GM19324 (cell line): ENCODE results near the gene PLA2G1B.

Experiments
- ATAC-seq: cut with Tn5 transposase; IDR thresholded peaks from one replicate; pipeline ENCODE4 v1.9.1; 2021; ENCODE audit warnings: mild to moderate bottlenecking, moderate library complexity; ENCODE audit not compliant: unreplicated experiment, low FRiP score

PLA2G1B gene

DNA sequence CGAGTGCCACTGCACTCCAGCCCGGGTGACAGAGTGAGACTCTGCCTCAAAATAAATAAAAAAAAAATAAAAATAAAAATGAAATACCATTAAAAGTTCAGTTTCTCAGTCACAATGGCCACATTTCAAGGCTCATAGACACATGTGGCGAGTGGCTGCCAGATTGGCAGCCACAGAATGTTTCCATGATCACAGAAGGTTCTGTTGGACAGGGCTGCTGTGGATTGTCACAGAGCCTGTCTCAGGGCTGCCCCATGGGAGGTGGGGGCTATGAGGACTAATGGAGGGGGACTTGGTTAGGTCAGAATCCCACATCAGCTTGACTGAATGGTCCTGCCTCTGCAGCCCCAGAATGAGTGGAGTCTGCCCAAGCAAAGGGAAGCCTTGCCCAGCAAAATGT, 3.8 kb upstream of the PLA2G1B start:
- no peak for ATAC-seq

DNA sequence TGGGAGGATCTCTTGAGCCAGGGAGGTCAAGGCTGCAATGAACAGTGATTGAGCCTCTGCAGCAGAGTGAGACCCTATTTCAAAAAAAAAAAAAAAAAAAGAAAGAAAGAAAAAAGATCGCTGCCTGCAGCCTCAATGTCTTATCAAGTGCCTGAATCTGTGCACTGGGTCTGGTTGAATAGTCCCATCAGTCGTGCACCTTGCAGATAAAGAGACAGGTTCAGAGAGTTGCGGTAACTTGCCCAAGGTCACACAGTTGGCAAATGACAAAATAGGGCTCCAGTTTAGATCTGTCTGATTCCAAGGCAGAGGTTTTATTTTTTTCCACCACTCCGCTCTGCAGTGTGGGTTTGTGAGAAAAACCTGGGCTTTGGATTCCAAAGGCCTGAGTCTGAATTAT, 649 bp upstream of the PLA2G1B start:
- no peak for ATAC-seq

DNA sequence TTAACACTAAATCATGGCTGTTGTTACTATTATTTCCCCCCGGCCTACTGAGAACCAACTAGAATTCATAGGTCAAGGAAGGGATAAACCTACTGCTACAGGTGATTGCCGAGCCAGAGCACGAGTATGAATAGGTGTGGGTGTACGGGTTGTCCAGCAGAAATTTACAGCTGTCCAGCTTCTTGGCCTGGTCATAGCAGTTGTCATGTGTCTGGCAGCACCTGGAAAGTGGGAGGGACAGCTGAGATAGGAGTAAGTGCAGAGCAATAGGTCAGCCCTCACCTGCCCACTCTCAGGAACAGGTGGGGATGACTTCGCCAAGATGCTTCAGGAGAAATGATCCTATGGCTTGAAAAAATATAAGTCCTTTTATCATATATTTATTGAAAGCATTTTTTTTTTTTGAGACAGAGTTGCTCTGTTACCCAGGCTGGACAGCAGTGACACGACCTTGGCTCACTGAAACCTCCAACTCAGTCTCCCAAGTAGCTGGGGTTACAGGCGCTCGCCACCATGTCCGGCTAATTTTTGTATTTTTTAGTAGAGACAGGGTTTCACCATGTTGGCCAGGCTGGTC, 2.6 kb downstream of the PLA2G1B start:
- ATAC-seq, result no peak

DNA sequence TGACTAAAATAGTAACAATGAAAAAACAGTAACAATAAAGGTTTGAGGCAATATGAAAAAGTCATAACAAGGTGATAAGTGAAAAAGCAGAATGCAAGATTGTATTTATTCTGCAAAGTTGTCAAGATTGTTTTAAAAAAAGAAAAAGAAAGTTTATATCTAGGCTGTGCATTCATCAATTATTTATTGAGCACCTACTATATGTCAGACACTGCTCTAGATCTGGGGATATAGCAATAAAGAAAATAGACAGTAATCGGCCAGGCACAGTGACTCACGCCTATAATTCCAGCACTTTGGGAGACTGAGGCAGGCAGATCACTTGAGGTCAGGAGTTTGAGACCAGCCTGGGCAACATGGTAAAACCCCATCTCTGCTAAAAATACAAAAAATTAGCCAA, 3.8 kb downstream of the PLA2G1B start:
- ATAC-seq, result no peak

GRCh38 chr12:120321382-120322202, 6.0 kb downstream of the PLA2G1B start:
- no peak for ATAC-seq

DNA sequence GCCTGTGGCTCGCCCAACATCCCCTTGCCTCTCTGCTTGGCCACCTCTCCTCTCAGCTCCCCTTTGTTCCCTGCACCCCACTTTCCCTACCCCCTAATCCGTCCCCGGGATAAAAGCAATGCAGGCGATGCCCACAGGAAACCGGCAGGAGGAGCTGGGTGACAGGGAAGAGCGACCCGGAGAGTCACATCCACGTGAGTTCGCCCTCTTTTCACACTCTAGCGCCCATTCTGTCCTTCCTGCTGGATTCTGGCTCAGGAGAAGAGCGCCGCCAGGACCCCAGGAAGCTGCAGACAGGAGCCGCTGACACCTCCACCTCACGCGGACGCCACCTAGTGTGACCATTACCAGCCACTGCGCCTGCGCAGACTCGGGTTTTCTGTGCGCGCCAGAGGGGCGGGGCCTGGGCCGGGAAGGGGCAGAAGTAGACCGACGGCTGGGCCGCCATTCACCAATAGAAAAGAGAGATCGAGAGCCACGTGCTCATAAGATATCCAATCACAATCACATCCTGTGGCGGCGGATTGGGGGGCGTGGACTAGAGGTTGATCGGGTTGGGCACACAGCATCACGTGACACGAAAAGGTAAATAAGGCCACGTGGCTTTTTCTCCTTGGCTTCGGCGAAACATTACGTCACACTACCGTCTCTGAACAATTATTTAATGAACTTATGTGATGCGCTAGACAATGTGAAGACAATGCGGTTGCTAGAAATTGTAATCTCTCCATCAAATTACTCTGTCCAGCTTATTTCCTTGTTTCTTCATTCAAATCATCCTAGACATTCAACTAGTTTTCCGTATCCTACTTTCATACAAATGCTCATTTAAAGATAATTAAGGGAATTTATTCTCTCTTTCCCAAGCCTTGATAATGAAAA, 10.1 kb downstream of the PLA2G1B start:
- ATAC-seq, result peak; percentile 100

GRCh38 chr12:120316798-120317223, 10.8 kb downstream of the PLA2G1B start:
- no peak for ATAC-seq

DNA sequence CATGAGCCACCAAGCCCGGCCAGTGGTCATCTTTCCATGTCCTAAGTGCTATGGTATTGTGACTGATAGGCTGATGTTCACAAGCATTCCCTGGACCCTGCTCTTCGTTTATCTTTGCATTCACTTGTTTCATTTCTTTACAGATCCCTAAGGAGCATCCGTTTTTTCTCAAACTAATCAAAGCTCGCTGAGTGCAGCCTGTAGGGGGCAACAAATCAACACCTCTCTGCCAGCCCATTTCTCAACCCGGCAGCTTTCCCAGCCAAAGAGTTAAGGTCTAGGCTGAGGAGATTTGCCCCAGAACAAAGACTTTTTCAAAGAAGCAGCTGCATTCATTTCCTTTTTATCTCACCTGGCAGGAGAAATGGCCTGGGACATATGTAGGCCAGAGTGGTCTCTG, 13.4 kb downstream of the PLA2G1B start:
- no peak for ATAC-seq

DNA sequence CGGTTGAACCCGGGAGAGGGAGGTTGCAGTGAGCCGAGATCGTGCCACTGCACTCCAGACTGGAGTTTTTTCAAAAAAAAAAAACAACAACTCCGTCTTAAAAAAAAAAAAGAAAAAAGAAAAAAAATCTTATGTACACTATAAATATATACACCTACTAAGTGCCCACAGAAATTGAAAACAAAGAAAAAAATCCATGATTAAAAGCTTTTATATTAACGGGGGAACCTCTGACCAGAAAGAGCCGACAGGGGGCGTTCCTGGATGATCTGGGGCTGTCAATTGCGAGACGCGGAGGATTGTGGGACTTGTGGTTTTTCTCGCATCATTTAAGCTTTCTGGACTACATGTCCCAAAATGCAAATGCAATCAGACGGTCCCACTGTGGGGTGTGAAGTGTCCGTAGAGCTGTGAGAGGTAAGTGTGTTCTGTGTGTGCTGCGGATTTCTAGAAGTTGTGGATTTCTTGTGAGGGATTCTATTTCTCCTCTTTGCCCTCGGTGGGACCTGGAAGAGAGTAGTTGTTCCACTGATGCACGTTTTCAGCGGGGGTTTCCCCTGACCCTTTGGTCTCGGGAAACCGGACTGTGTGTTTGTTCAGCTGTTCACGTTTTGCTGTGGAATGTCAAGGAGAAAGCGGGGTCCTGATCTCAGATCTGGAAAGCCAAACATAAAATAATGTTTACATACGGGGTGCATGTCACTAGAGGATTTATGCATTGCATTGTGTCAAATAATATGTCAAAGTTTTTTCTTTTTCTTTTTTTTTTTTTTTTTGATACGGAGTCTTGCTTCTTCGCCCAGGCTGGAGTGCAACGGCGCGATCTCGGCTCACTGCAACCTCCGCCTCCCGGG, 25.4 kb downstream of the PLA2G1B start, which contains the start of gene SIRT4:
Gene SIRT4 (plus strand): TSS at position 360 of the 854 bp plus-strand sequence. CDS start 1,241 bp downstream, outside the sequence.
- peak; percentile 97 for ATAC-seq

- ATAC-seq, result peak; percentile 35
Measured at GRCh38 chr12:120292661-120293531, 34.7 kb downstream of the PLA2G1B start, which contains the start of gene RNU4-1. Gene RNU4-1, minus strand, starts transcription at chr12:120293237.

GRCh38 chr12:120292411-120292660, 35.2 kb downstream of the PLA2G1B start:
- peak; percentile 10 for ATAC-seq

GRCh38 chr12:120290609-120291305, 36.8 kb downstream of the PLA2G1B start:
- no peak for ATAC-seq

- no peak for ATAC-seq
Measured at GRCh38 chr12:120287491-120287890, 40.1 kb downstream of the PLA2G1B start.

DNA sequence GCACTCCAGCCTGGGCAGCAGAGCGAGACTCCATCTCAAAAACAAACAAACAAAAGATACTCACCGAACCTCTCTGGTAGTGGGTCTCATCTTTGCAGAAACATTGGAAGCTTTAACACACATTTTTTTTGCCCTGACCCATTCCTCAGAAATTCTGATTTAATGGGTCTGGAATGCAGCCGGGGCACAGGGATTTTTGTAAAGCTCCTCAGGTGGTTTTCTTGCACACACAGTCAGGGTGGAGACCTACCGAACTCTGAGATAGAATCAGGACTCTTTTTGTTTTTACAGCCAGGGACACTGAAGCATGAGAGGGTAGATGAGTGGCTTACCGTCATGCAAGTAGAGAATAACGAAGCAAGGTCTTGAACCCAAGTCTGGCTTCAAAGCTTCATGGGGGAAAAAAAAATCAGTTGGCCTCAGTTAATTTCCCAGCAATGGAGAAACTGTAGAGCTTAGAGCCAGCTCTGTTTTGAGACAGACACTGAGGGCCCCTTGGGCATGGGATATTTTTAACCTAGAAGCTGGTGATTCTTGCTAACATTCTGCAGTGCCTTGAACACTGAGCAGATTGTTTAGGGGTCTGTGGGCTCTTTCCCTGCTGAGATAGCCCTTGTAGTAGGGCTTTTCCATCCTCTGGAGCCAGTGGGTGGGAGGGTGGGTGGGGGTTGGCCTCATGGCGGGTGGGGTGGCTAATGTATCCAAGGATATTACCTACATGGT, 40.6 kb downstream of the PLA2G1B start:
- ATAC-seq, result no peak

- no peak for ATAC-seq
Measured at GRCh38 chr12:120284381-120284780, 43.2 kb downstream of the PLA2G1B start.

GRCh38 chr12:120283318-120283717, 44.3 kb downstream of the PLA2G1B start:
- no peak for ATAC-seq

DNA sequence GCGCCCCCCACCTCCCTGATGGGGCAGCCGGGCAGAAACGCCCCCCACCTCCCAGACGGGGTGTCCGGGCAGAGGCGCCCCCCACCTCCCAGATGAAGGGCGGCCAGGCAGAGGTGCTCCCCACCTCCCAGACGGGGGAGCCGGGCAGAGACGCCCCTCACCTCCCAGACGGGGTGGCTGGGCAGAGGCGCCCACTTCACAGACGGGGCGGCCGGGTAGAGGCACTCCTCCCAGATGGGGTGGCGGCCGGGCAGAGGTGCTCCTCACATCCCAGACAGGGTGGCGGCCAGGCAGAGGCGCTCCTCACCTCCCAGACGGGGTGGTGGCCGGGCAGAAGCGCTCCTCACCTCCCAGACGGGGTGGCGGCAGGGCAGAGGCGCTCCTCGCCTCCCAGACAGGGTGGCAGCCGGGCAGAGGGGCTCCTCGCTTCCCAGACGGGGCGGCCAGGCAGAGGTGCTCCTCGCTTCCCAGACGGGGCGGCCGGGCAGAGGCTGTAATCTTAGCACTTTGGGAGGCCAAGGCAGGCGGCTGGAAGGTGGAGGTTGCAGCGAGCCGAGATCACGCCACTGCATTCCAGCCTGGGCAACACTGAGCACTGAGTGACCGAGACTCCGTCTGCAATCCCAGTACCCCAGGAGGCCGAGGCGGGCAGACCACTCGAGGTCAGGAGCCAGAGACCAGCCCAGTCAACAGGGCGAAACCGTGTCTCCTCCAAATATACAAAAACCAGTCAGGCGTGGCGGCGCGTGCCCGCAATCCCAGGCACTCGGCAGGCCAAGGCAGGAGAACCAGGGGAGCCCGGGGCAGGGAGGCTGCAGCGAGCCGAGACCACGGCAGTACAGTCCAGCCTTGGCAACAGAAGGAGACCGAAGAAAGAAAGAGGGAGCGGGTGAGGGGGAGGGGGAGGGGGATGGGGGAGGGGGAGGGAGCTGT, 49.2 kb downstream of the PLA2G1B start:
- no peak for ATAC-seq
